HG03469 (cell line): ENCODE data around the gene ZNF516.
A peak's percentile ranks its signal among the peaks of the same experiment; 100 is the strongest.

Experiments
- ATAC-seq: cut with Tn5 transposase; IDR thresholded peaks from one replicate; pipeline ENCODE4 v1.9.1; 2021; ENCODE audit warnings: mild to moderate bottlenecking, moderate library complexity, moderate number of reproducible peaks; ENCODE audit not compliant: unreplicated experiment

Gene ZNF516

DNA sequence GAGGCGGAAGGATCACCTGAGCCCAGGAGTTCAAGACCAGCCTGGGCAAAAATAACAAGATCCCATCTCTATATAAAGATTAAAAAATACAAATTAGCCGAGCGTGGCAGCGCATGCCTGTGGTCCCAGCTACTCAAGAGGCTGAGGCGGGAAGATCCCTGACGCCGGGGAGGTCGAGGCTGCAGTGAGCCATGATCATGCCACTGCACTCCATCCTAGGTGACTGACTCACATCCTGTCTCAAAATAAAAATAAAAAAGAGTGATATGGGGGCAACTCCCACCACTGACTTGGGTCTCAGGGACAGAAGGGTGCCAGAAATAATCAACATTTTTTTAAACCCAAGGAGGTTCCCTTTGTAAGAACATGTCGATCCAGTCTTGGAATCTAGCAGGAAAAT is 37.6 kb downstream of the ZNF516 start:
- no peak for ATAC-seq

- peak; percentile 56 for ATAC-seq
Measured at GRCh38 chr18:76456823-76457222, 38.2 kb downstream of the ZNF516 start.

GRCh38 chr18:76456018-76456750 is 38.9 kb downstream of the ZNF516 start:
- peak; percentile 38 for ATAC-seq

GRCh38 chr18:76455003-76455676 is 39.9 kb downstream of the ZNF516 start:
- no peak for ATAC-seq

GRCh38 chr18:76454418-76454817 is 40.6 kb downstream of the ZNF516 start:
- ATAC-seq = no peak

DNA sequence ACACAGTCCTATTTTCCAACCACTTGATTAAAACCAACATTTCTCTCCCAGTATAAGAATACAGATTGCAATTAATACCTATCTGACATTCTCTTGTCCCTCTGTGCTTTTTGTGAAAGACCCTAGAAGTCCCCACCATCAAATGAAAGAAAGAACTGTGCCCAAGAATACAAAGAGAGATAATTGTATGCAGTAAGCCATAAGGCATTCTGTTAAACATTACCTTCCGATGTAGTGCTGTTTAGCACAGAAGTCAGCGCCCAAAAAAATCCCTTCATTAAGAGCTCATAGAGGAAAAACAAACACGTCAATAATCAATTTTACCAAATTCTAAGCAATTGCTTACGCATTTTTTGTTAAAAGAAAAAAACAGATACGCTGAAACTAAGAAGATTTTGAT is 41.1 kb downstream of the ZNF516 start:
- no peak for ATAC-seq

DNA sequence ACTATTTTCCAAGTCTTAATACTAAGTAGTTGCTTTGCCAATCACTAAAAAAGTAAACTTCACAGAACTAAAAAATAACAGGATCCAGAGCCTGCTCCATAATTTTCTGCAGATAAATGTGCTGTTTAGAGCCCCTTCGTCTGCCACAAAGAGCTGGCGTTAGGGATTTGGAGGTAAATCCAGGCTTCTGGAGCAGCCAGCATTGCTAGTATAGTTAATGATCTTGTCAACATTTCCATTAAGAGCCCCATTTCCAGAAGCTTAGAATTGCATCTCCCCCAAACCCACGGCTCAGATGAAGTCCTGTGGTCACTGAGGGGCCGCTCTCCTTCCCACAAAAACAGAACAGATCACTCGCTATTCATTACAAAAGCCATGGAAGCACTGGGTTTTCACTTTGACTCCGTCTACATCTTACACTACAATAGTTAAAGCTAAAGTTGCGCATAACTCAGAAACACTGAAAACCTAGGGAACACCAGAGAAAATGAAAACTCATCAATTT is 41.9 kb downstream of the ZNF516 start:
- no peak for ATAC-seq

GRCh38 chr18:76452357-76452756 is 42.7 kb downstream of the ZNF516 start:
- ATAC-seq = no peak

- no peak for ATAC-seq
Measured at GRCh38 chr18:76451396-76452331, 43.4 kb downstream of the ZNF516 start.

DNA sequence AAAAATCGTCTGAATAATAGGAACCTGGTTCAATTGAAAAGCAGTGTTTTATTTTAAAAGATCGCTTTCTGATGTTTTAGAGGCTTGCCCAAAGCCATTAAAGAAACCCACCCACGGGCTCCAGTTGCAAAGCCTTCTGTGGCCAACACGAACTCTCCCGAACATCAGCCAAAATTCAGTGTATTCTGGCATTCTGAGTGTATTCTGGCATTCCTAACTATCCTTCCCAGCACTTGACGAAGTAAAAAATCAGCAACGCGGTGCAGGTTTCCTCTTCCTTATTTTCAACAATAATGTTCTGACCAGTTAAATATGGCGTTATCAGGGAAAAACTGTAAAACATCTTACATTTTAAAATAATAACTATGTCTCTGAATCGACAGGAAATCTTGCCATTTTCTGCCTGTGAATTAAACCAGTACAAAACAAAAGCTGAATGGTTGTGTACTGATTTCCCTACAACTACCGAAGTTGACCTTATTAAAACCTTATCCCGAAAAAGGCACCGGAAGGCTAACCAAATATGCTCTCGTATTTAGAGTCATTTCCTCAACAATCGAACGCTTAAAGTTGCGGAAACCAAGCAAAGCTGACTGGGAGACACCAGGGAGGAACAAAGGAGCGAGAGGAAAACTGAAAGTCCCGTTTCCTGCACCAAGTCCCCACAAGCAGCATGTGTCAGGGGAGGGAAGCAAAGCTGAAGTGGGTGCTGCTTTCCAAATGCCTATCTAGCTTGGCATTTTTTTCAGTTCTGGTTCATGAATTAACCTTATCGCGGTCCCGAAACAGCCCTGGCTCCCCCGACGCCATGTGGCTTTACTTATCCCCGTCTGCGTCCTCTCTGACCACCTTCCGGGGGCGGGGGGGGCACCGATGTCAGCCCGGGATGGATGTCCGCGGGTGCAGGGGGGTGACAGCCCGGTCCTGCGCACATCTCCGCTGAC is 44.3 kb downstream of the ZNF516 start:
- no peak for ATAC-seq

DNA sequence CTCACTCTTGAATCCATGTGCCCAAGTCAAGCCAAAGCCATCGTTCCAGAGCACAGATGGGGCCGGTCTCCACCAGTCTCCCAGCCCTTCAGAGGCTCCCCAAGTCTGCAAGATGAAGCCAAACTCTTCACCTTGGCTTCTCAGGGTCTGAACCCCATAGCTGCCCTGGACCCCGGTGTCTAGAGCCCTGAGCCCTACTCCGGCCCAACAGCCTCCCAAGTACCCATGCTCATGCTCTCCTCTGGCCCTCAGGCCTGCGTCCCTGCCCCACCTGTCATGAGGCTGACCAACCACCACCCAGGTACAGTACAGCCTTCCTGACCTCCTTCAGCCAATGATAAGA is 46.0 kb downstream of the ZNF516 start:
- ATAC-seq = no peak

GRCh38 chr18:76448256-76449110 is 46.6 kb downstream of the ZNF516 start:
- no peak for ATAC-seq

- ATAC-seq = no peak
Measured at GRCh38 chr18:76447258-76447890, 47.7 kb downstream of the ZNF516 start.

- no peak for ATAC-seq
Measured at GRCh38 chr18:76446321-76447257, 48.5 kb downstream of the ZNF516 start.

GRCh38 chr18:76445741-76446232 is 49.3 kb downstream of the ZNF516 start:
- ATAC-seq = no peak

DNA sequence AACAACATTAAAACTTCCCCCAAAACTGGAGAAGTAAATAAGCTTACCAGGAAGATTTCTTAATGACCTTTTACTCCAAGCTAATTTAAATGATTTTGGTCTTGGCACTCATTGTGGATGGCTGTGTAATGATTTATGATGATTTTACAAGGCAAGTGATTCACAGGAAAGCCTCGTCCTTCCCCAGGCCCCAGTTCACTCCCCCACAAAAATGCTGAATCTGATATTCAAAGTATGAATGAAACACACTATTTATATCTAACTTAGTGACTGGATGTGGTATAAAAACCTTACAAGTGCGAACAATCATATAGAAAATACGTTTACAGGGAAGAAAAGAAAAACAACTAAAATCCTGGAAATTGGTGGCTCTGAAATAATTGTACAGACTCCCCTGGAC is 49.8 kb downstream of the ZNF516 start:
- ATAC-seq = no peak

- no peak for ATAC-seq
Measured at GRCh38 chr18:76444446-76445105, 50.5 kb downstream of the ZNF516 start.
